ENCODE results near the gene LMBR1.
"Not testable (repeated sequence)": the region's sequence is repeated elsewhere in the genome, so short reads cannot be mapped to it uniquely, and the experiment has no call there.

The LMBR1 gene

GRCh38 chr7:156845379-156846101, 47.4 kb downstream of the LMBR1 start:
- Mint-ChIP-seq H3K27me3 (ENCODE audit: low read depth) (no peaks in the 10 kb centered on the region), H3K4me3 (no peak overlapping the region), H3K36me3 (ENCODE audit: low read depth) (peaks cover 6% of the 10 kb centered on the region), H3K9me3 (no peaks in the 10 kb centered on the region), H3K4me1 (ENCODE audit: low read depth) (peaks cover 5% of the 10 kb centered on the region), H3K27ac (no peak overlapping the region)

GRCh38 chr7:156843582-156843981, 49.4 kb downstream of the LMBR1 start:
- not testable (repeated sequence) for H3K27ac Mint-ChIP-seq; H3K4me3 Mint-ChIP-seq; H3K4me1 Mint-ChIP-seq (ENCODE audit: low read depth)

GRCh38 chr7:156843157-156843556, 49.8 kb downstream of the LMBR1 start:
- Mint-ChIP-seq H3K9me3 (no peaks in the 10 kb centered on the region), H3K36me3 (ENCODE audit: low read depth) (no peaks in the 10 kb centered on the region), H3K4me1 (ENCODE audit: low read depth) (peaks cover 5% of the 10 kb centered on the region), H3K4me3 (no peak overlapping the region), H3K27ac (no peak overlapping the region), H3K27me3 (ENCODE audit: low read depth) (no peaks in the 10 kb centered on the region)

More at GRCh38 chr7:156843582-156843981, 49.4 kb downstream of the LMBR1 start:
- H3K9me3 Mint-ChIP-seq; H3K36me3 Mint-ChIP-seq (ENCODE audit: low read depth); H3K27me3 Mint-ChIP-seq (ENCODE audit: low read depth): not testable (repeated sequence)

- no peaks in the 10 kb centered on the region for H3K9me3 Mint-ChIP-seq
- no peak overlapping the region for H3K4me3 Mint-ChIP-seq
- H3K4me1 Mint-ChIP-seq (ENCODE audit: low read depth), result peaks cover 2% of the 10 kb centered on the region
- no peaks in the 10 kb centered on the region for H3K36me3 Mint-ChIP-seq (ENCODE audit: low read depth)
- no peaks in the 10 kb centered on the region for H3K27me3 Mint-ChIP-seq (ENCODE audit: low read depth)
- H3K27ac Mint-ChIP-seq, result no peak overlapping the region
These were observed 50.2 kb downstream of the LMBR1 start for GRCh38 chr7:156842740-156843140.

- no peak overlapping the region for H3K27ac Mint-ChIP-seq
These were observed 50.7 kb downstream of the LMBR1 start for GRCh38 chr7:156842317-156842716.

GRCh38 chr7:156841497-156841896, 51.5 kb downstream of the LMBR1 start:
- Mint-ChIP-seq H3K4me3 (no peak overlapping the region), H3K4me1 (ENCODE audit: low read depth) (peaks cover 2% of the 10 kb centered on the region), H3K27ac (no peak overlapping the region), H3K27me3 (ENCODE audit: low read depth) (no peaks in the 10 kb centered on the region), H3K36me3 (ENCODE audit: low read depth) (no peaks in the 10 kb centered on the region), H3K9me3 (no peaks in the 10 kb centered on the region)

More at GRCh38 chr7:156842317-156842716, 50.7 kb downstream of the LMBR1 start:
- Mint-ChIP-seq H3K4me3 (no peak overlapping the region), H3K36me3 (ENCODE audit: low read depth) (no peaks in the 10 kb centered on the region), H3K4me1 (ENCODE audit: low read depth) (peaks cover 2% of the 10 kb centered on the region), H3K9me3 (no peaks in the 10 kb centered on the region), H3K27me3 (ENCODE audit: low read depth) (no peaks in the 10 kb centered on the region)

- H3K27ac Mint-ChIP-seq, result no peak overlapping the region
- H3K4me1 Mint-ChIP-seq (ENCODE audit: low read depth), result no peaks in the 10 kb centered on the region
- H3K36me3 Mint-ChIP-seq (ENCODE audit: low read depth), result peaks cover 3% of the 10 kb centered on the region
- no peak overlapping the region for H3K4me3 Mint-ChIP-seq
- no peaks in the 10 kb centered on the region for H3K27me3 Mint-ChIP-seq (ENCODE audit: low read depth)
- no peaks in the 10 kb centered on the region for H3K9me3 Mint-ChIP-seq
These were observed 52.8 kb downstream of the LMBR1 start for GRCh38 chr7:156840134-156840533.

- Mint-ChIP-seq H3K4me1 (ENCODE audit: low read depth) (no peaks in the 10 kb centered on the region), H3K27me3 (ENCODE audit: low read depth) (no peaks in the 10 kb centered on the region), H3K27ac (no peak overlapping the region), H3K4me3 (no peak overlapping the region), H3K9me3 (no peaks in the 10 kb centered on the region), H3K36me3 (ENCODE audit: low read depth) (peaks cover 5% of the 10 kb centered on the region)
These were observed 56.5 kb downstream of the LMBR1 start for GRCh38 chr7:156836443-156836842.

GRCh38 chr7:156834462-156834861, 58.5 kb downstream of the LMBR1 start:
- no peak overlapping the region for H3K27ac Mint-ChIP-seq
- H3K9me3 Mint-ChIP-seq, result no peaks in the 10 kb centered on the region
- no peak overlapping the region for H3K4me3 Mint-ChIP-seq
- H3K36me3 Mint-ChIP-seq (ENCODE audit: low read depth), result peaks cover 5% of the 10 kb centered on the region
- no peaks in the 10 kb centered on the region for H3K4me1 Mint-ChIP-seq (ENCODE audit: low read depth)
- no peaks in the 10 kb centered on the region for H3K27me3 Mint-ChIP-seq (ENCODE audit: low read depth)

GRCh38 chr7:156833312-156833711, 59.7 kb downstream of the LMBR1 start:
- H3K9me3 Mint-ChIP-seq, result no peaks in the 10 kb centered on the region
- H3K27me3 Mint-ChIP-seq (ENCODE audit: low read depth), result no peaks in the 10 kb centered on the region
- no peak overlapping the region for H3K4me3 Mint-ChIP-seq
- no peak overlapping the region for H3K27ac Mint-ChIP-seq
- peaks cover 2% of the 10 kb centered on the region for H3K4me1 Mint-ChIP-seq (ENCODE audit: low read depth)
- peaks cover 5% of the 10 kb centered on the region for H3K36me3 Mint-ChIP-seq (ENCODE audit: low read depth)

- Mint-ChIP-seq H3K4me3 (no peak overlapping the region), H3K27ac (no peak overlapping the region), H3K27me3 (ENCODE audit: low read depth) (no peaks in the 10 kb centered on the region), H3K9me3 (no peaks in the 10 kb centered on the region), H3K4me1 (ENCODE audit: low read depth) (peaks cover 2% of the 10 kb centered on the region), H3K36me3 (ENCODE audit: low read depth) (peaks cover 5% of the 10 kb centered on the region)
These were observed 60.6 kb downstream of the LMBR1 start for GRCh38 chr7:156832195-156832877.

GRCh38 chr7:156829669-156830336, 63.2 kb downstream of the LMBR1 start:
- Mint-ChIP-seq H3K27ac (no peak overlapping the region), H3K27me3 (ENCODE audit: low read depth) (no peaks in the 10 kb centered on the region), H3K36me3 (ENCODE audit: low read depth) (peaks cover 2% of the 10 kb centered on the region), H3K9me3 (no peaks in the 10 kb centered on the region), H3K4me3 (no peak overlapping the region), H3K4me1 (ENCODE audit: low read depth) (peaks cover 2% of the 10 kb centered on the region)

- no peaks in the 10 kb centered on the region for H3K9me3 Mint-ChIP-seq
- no peak overlapping the region for H3K27ac Mint-ChIP-seq
- no peaks in the 10 kb centered on the region for H3K27me3 Mint-ChIP-seq (ENCODE audit: low read depth)
- H3K4me3 Mint-ChIP-seq, result no peak overlapping the region
- H3K4me1 Mint-ChIP-seq (ENCODE audit: low read depth), result peaks cover 2% of the 10 kb centered on the region
- no peaks in the 10 kb centered on the region for H3K36me3 Mint-ChIP-seq (ENCODE audit: low read depth)
These were observed 65.3 kb downstream of the LMBR1 start for GRCh38 chr7:156827587-156828203.

GRCh38 chr7:156823435-156823834, 69.5 kb downstream of the LMBR1 start:
- H3K4me1 Mint-ChIP-seq (ENCODE audit: low read depth), result peaks cover 2% of the 10 kb centered on the region
- peaks cover 1% of the 10 kb centered on the region for H3K36me3 Mint-ChIP-seq (ENCODE audit: low read depth)
- no peak overlapping the region for H3K4me3 Mint-ChIP-seq
- no peaks in the 10 kb centered on the region for H3K27me3 Mint-ChIP-seq (ENCODE audit: low read depth)
- no peaks in the 10 kb centered on the region for H3K9me3 Mint-ChIP-seq
- H3K27ac Mint-ChIP-seq, result no peak overlapping the region
